Common myeloid progenitor, CD34-positive (primary cell): ENCODE data around the gene PLA2G4A.

Source experiments
- CTCF ChIA-PET: fragments of 350-600 bp; sonication (Branson Sonifier 250); formaldehyde crosslinking; loops from one replicate; lab custom pipeline; 2021; ENCODE audit warnings: antibody characterized with exemption; lab: Charles Lee
- POLR2A ChIA-PET: fragments of 350-600 bp; sonication (Branson Sonifier 250); formaldehyde crosslinking; loops from one replicate; lab custom pipeline; 2021; ENCODE audit warnings: antibody characterized with exemption; lab: Charles Lee
- DNase-seq, 3 donors: peaks; one replicate each; pipeline versions ENCODE4 v3.0.0 to v3.0.0-alpha.2; 2013
- H3K27ac ChIP-seq, 2 experiments: 1 replicate in 1 of 2; 2 replicates in 1 of 2; pipeline ENCODE4 v1.7.0; 2013; ENCODE audit warnings: inconsistent platforms in 2 of 2, low read length in 2 of 2, mild to moderate bottlenecking in 2 of 2, low read depth in 1 of 2, moderate library complexity in 1 of 2; ENCODE audit not compliant: severe bottlenecking in 2 of 2, insufficient read depth in 1 of 2, poor library complexity in 1 of 2
- H3K27me3 ChIP-seq, 5 experiments: replicated peaks in 2 of 5; 1 replicate in 3 of 5; 2 replicates in 2 of 5; pipeline versions ENCODE4 v1.6.1 to v1.7.0; 2013; ENCODE audit warnings: low read length in 4 of 5, mild to moderate bottlenecking in 2 of 5, moderate library complexity in 2 of 5, inconsistent platforms in 1 of 5; ENCODE audit not compliant: insufficient read depth in 5 of 5, control insufficient read depth in 4 of 5
- H3K36me3 ChIP-seq, 4 experiments: 1 replicate in 2 of 4; 2 replicates in 2 of 4; pipeline versions ENCODE4 v1.6.1 to v1.7.0; 2013; ENCODE audit warnings: low read length in 3 of 4, control low read depth in 1 of 4, mild to moderate bottlenecking in 1 of 4; ENCODE audit not compliant: control insufficient read depth in 4 of 4, insufficient read depth in 4 of 4
- H3K4me1 ChIP-seq, 4 experiments: 1 replicate in 3 of 4; 2 replicates in 1 of 4; pipeline versions ENCODE4 v1.6.1 to v1.7.1; 2013; ENCODE audit warnings: low read length in 3 of 4, mild to moderate bottlenecking in 3 of 4, control low read depth in 1 of 4, inconsistent platforms in 1 of 4, moderate library complexity in 1 of 4; ENCODE audit not compliant: control insufficient read depth in 4 of 4, insufficient read depth in 4 of 4; ENCODE audit errors: control extremely low read depth in 1 of 4
- H3K4me3 ChIP-seq, 7 experiments: 1 replicate in 4 of 7; 2 replicates in 3 of 7; pipeline versions ENCODE4 v1.5.1 to v1.7.0; 2013; ENCODE audit warnings: mild to moderate bottlenecking in 7 of 7, low read length in 6 of 7, moderate library complexity in 6 of 7, inconsistent platforms in 2 of 7, low read depth in 2 of 7, control low read depth in 1 of 7; ENCODE audit not compliant: insufficient read depth in 4 of 7, control insufficient read depth in 1 of 7; ENCODE audit errors: extremely low read depth in 1 of 7
- H3K9me3 ChIP-seq, 5 experiments: 1 replicate in 4 of 5; 2 replicates in 1 of 5; pipeline versions ENCODE4 v1.6.1 to v1.7.1; 2013; ENCODE audit warnings: low read length in 4 of 5, mild to moderate bottlenecking in 2 of 5, inconsistent platforms in 1 of 5, low read depth in 1 of 5, moderate library complexity in 1 of 5; ENCODE audit not compliant: control insufficient read depth in 4 of 5, insufficient read depth in 2 of 5; ENCODE audit errors: control extremely low read depth in 1 of 5
- WGBS: methylation state at CpG from one replicate; pipeline ENCODE4 v1.1.5; 2013; ENCODE audit not compliant: insufficient coverage; 5-methylcytosine and 5-hydroxymethylcytosine counted together

Gene PLA2G4A

GRCh38 chr1:186807163-186807562 lies 21.6 kb upstream of the PLA2G4A start:
- POLR2A ChIA-PET = no interaction called here
- DNase-seq = no peak
- H3K36me3 ChIP-seq = no peaks in the 10 kb centered on the region
- no peaks in the 10 kb centered on the region for H3K27me3 ChIP-seq
- CTCF ChIA-PET = interaction anchor here (0.9 to 4.3 kb wide), 7 partner anchors 8 to 202 kb away, joined by 3 to 32 read pairs (median 8); no protein-coding TSS in a partner anchor
- no peaks in the 10 kb centered on the region for H3K4me1 ChIP-seq
- no peak overlapping the region for H3K27ac ChIP-seq
- H3K9me3 ChIP-seq = no peaks in the 10 kb centered on the region
- 94% methylated on average over 4 of the region's 4 CpGs for WGBS
- H3K4me3 ChIP-seq = no peak overlapping the region

- DNase-seq = no peak
- no peaks in the 10 kb centered on the region for H3K9me3 ChIP-seq
- WGBS = no CpG with 5 or more reads among the region's 1 CpG
- no peaks in the 10 kb centered on the region for H3K27me3 ChIP-seq
- no peak overlapping the region for H3K27ac ChIP-seq
- H3K36me3 ChIP-seq = no peaks in the 10 kb centered on the region
- H3K4me1 ChIP-seq = no peaks in the 10 kb centered on the region
- POLR2A ChIA-PET = interaction anchor here (0.7 kb wide), 1 partner anchor 114 kb away, joined by 3 read pairs; no protein-coding TSS in a partner anchor
- CTCF ChIA-PET = interaction anchor here (1.1 to 1.5 kb wide), 2 partner anchors 17 to 205 kb away, joined by 3 read pairs; partner anchors contain the start of gene PLA2G4A
- H3K4me3 ChIP-seq = no peak overlapping the region
These were observed 16.9 kb upstream of the PLA2G4A start for GRCh38 chr1:186811892-186812291.

GRCh38 chr1:186812570-186812969 lies 16.2 kb upstream of the PLA2G4A start:
- H3K4me1 ChIP-seq = no peaks in the 10 kb centered on the region
- ChIA-PET POLR2A (no interaction called here), CTCF (no interaction called here)
- no peak for DNase-seq
- no peaks in the 10 kb centered on the region for H3K27me3 ChIP-seq
- no peaks in the 10 kb centered on the region for H3K9me3 ChIP-seq
- H3K27ac ChIP-seq = no peak overlapping the region
- no peaks in the 10 kb centered on the region for H3K36me3 ChIP-seq
- WGBS = no CpG with 5 or more reads among the region's 4 CpGs
- no peak overlapping the region for H3K4me3 ChIP-seq

DNA sequence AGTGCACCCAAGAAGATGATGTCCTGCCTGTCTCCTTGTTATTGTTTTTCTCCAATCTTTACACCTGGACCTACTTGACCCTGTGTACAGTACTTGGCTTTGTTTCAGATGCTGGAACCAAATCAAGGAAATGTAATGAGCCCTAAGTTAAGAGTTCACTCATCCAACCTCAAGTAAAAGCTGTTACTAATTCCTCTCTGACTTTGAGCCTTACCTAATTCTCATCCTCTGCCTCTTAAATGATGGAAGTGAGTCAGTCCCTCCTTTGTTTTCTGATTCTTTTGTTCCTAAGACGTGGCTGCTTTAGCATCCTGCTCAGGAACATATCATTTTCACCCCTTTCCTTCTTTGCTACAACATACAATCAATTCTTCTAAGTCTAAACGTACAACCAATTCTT lies 15.3 kb upstream of the PLA2G4A start:
- Histone ChIP-seq H3K4me3 (no peak overlapping the region), H3K27me3 (no peaks in the 10 kb centered on the region), H3K4me1 (peaks cover 0 to 7% (median 1%) of the 10 kb centered on the region in 4 experiments), H3K27ac (no peak overlapping the region), H3K36me3 (no peaks in the 10 kb centered on the region), H3K9me3 (no peaks in the 10 kb centered on the region)
- DNase-seq = no peak
- 92% methylated on average over 1 of the region's 2 CpGs for WGBS
- ChIA-PET CTCF (no interaction called here), POLR2A (no interaction called here)

- WGBS = no CpG with 5 or more reads among the region's 3 CpGs
- no peak overlapping the region for H3K27ac ChIP-seq
- peaks cover 0 to 7% (median 1%) of the 10 kb centered on the region in 4 experiments for H3K4me1 ChIP-seq
- POLR2A ChIA-PET = no interaction called here
- no peak for DNase-seq
- no peaks in the 10 kb centered on the region for H3K27me3 ChIP-seq
- CTCF ChIA-PET = no interaction called here
- H3K9me3 ChIP-seq = no peaks in the 10 kb centered on the region
- H3K36me3 ChIP-seq = no peaks in the 10 kb centered on the region
- no peak overlapping the region for H3K4me3 ChIP-seq
These were observed 9.6 kb upstream of the PLA2G4A start for GRCh38 chr1:186819126-186819525.

- WGBS = no CpG with 5 or more reads among the region's 2 CpGs
- Histone ChIP-seq H3K9me3 (no peaks in the 10 kb centered on the region), H3K27ac (no peak overlapping the region), H3K4me3 (no peak overlapping the region), H3K27me3 (no peaks in the 10 kb centered on the region), H3K36me3 (no peaks in the 10 kb centered on the region), H3K4me1 (peaks cover 0 to 7% (median 1%) of the 10 kb centered on the region in 4 experiments)
- ChIA-PET POLR2A (interaction anchor here (0.7 kb wide), 1 partner anchor 111 kb away, joined by 5 read pairs; no protein-coding TSS in a partner anchor), CTCF (no interaction called here)
- no peak for DNase-seq
These were observed 9.2 kb upstream of the PLA2G4A start for GRCh38 chr1:186819563-186819962.

GRCh38 chr1:186829686-186830587 lies 1.2 kb downstream of the PLA2G4A start:
- peak overlapping the region in 6 of 7 experiments; percentile 86 to 100 (median 98) for H3K4me3 ChIP-seq

More at GRCh38 chr1:186829686-186830587, 1.2 kb downstream of the PLA2G4A start:
- DNase-seq = peak in 2 of 3 donors; percentile 52 to 63
- H3K4me1 ChIP-seq = peaks cover 8 to 28% (median 20%) of the 10 kb centered on the region in 4 experiments
- H3K9me3 ChIP-seq = no peaks in the 10 kb centered on the region
- ChIA-PET POLR2A (interaction anchor here (1.3 kb wide), 1 partner anchor 85 kb away, joined by 3 read pairs; no protein-coding TSS in a partner anchor), CTCF (interaction anchor here (1.0 to 2.4 kb wide), 3 partner anchors 11 to 86 kb away, joined by 4 to 6 read pairs (median 4); no protein-coding TSS in a partner anchor)
- no peaks in the 10 kb centered on the region for H3K27me3 ChIP-seq
- H3K27ac ChIP-seq = peak overlapping the region; percentile 66 to 87
- no peaks in the 10 kb centered on the region for H3K36me3 ChIP-seq
- 0% methylated on average over 1 of the region's 14 CpGs for WGBS
